Naive thymus-derived CD8-positive, alpha-beta T cell (primary cell): Measurements from ENCODE around the gene VWA5A. TPM values are rescaled to one million over a fixed set of nuclear protein-coding genes. Genes with fewer than 3 reads are reported as not detected.

Experiments
- ATAC-seq, 2 donors: fragments of 150-1000 bp; cut with Tn5 transposase in 1 of 2; sonication (Bioruptor Pico), chemical (Tn5 transposase) in 1 of 2; 1 replicate in 1 of 2; 2 replicates in 1 of 2; pipeline ENCODE4 v1.10.0; 2021; ENCODE audit warnings: mild to moderate bottlenecking in 2 of 2, moderate library complexity in 2 of 2
- POLR2A ChIA-PET: fragments of 350-600 bp; sonication (Branson Sonifier 250); formaldehyde crosslinking; loops from one replicate; lab custom pipeline; 2021; ENCODE audit warnings: antibody characterized with exemption; lab: Charles Lee
- DNase-seq, 10 donors: peaks; one replicate each; pipeline versions ENCODE4 v3.0.0 to v3.0.0-alpha.2; 2020 to 2022
- H3K27ac Mint-ChIP-seq, 10 donors: one replicate each; pipeline ENCODE4 v1.8.0; 2020 to 2022; ENCODE audit warnings: mild to moderate bottlenecking in 10 of 10, mixed read lengths in 10 of 10, moderate library complexity in 4 of 10, inconsistent platforms in 1 of 10
- H3K27me3 Mint-ChIP-seq, 5 donors: one replicate each; pipeline ENCODE4 v1.8.0; 2021 to 2022; ENCODE audit warnings: mixed read lengths in 5 of 5
- H3K36me3 Mint-ChIP-seq, 3 donors: one replicate each; pipeline ENCODE4 v1.8.0; 2020 to 2022; ENCODE audit warnings: mixed read lengths in 3 of 3, mild to moderate bottlenecking in 2 of 3, inconsistent platforms in 1 of 3
- H3K4me1 Mint-ChIP-seq, 4 donors: one replicate each; pipeline ENCODE4 v1.8.0; 2021 to 2022; ENCODE audit warnings: mixed read lengths in 4 of 4
- H3K4me3 Mint-ChIP-seq, 10 donors: one replicate each; pipeline ENCODE4 v1.8.0; 2020 to 2022; ENCODE audit warnings: mild to moderate bottlenecking in 10 of 10, mixed read lengths in 10 of 10, moderate library complexity in 6 of 10, inconsistent platforms in 1 of 10
- H3K9me3 Mint-ChIP-seq, 9 donors: one replicate each; pipeline ENCODE4 v1.8.0; 2020 to 2022; ENCODE audit warnings: mixed read lengths in 9 of 9, mild to moderate bottlenecking in 3 of 9, inconsistent platforms in 1 of 9, moderate library complexity in 1 of 9
- polyA plus RNA-seq, 3 donors: library from polyadenylated mRNA; unstranded; fragments of 300-500 nt; fragmentation: Illumina TruSeq; gene quantifications; one replicate each; pipeline ENCODE4 v1.2.3, GENCODE V29; 2021
- total RNA-seq, 8 experiments: library from RNA in 2 of 8; stranded (reverse) in 2 of 8; gene quantifications; one replicate each; pipeline ENCODE4 v1.2.3 and lab custom pipeline; 2021 to 2026

The VWA5A gene
- total and polyA plus RNA-seq, 5 experiments from 2014 or later: 5.8 to 10.8 (median 8.9) TPM

GRCh38 chr11:124078591-124078990 is 36.7 kb upstream of the VWA5A start:
- ATAC-seq (no peak), DNase-seq (no peak)
- POLR2A ChIA-PET: no interaction called here
- H3K9me3 Mint-ChIP-seq: no peaks in the 10 kb centered on the region
- H3K36me3 Mint-ChIP-seq: no peaks in the 10 kb centered on the region
- peaks cover 18 to 53% (median 37%) of the 10 kb centered on the region in 5 donors for H3K27me3 Mint-ChIP-seq
- no peak overlapping the region for H3K27ac Mint-ChIP-seq
- H3K4me3 Mint-ChIP-seq: no peak overlapping the region
- H3K4me1 Mint-ChIP-seq: peaks cover 1 to 10% (median 7%) of the 10 kb centered on the region in 4 donors

DNA sequence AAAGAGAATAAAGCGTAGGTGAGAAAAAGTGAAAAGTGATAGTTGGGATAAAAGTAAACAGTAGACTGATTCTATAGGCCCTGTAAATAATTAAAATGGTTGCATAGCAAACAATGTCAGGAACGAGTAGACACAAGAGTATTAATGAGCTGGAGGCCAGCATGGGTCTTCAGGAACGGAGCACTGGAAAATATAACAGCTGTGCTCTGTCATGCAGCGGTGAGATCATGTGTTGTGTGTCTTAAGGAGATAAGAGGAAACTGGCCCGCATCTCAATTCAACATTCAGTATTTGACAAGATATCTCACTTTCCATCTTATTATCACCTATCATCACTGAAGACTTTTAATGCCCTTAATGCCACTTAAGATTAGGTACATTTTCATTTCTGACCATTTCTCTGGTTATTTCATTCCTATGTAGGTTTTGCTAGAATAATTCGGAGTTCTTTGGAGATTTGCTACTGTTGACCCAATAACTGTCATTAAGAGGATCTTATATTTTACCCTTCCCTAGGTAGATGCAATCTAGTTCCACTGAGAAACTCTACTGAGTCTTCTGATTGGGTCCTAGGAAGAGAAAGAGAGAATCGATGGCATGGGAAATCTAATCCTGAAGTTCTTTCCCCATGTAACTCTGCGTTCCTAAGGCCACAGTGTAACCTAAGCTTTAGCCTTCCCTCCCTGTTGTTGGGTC is 35.5 kb upstream of the VWA5A start:
- no peak for DNase-seq
- Mint-ChIP-seq H3K9me3 (no peaks in the 10 kb centered on the region), H3K4me1 (peaks cover 1 to 10% (median 7%) of the 10 kb centered on the region in 4 donors), H3K4me3 (no peak overlapping the region), H3K36me3 (no peaks in the 10 kb centered on the region), H3K27me3 (peaks cover 17 to 49% (median 37%) of the 10 kb centered on the region in 5 donors), H3K27ac (no peak overlapping the region)
- POLR2A ChIA-PET: no interaction called here
- ATAC-seq: no peak

- DNase-seq: no peak
- Mint-ChIP-seq H3K4me1 (peaks cover 1 to 10% (median 7%) of the 10 kb centered on the region in 4 donors), H3K4me3 (no peak overlapping the region), H3K27ac (no peak overlapping the region), H3K36me3 (no peaks in the 10 kb centered on the region), H3K9me3 (no peaks in the 10 kb centered on the region), H3K27me3 (peaks cover 17 to 42% (median 37%) of the 10 kb centered on the region in 5 donors)
- no peak for ATAC-seq
- POLR2A ChIA-PET: no interaction called here
These were observed 34.8 kb upstream of the VWA5A start for GRCh38 chr11:124080327-124081001.

DNA sequence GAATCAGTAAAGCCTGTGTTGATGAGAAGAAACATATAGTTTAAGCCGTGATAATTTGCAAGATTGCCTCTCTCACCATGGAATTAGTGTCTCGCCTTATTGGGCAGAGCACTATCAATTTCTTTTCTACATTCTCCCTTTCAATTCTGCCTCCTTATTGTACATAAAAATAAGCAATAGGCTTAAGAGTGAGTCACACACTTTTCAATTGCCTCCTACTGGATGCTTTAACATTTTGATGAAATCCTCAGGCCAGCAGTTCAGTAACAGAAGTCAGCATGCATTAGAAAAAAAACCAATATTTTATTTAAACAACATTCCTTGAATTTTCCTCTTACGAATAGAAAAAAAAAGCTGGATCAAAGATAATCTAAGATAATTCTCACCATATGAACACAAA is 33.8 kb upstream of the VWA5A start:
- Mint-ChIP-seq H3K4me1 (peaks cover 1 to 5% (median 4%) of the 10 kb centered on the region in 4 donors), H3K9me3 (no peaks in the 10 kb centered on the region), H3K27ac (no peak overlapping the region), H3K36me3 (no peaks in the 10 kb centered on the region), H3K4me3 (no peak overlapping the region), H3K27me3 (peaks cover 17 to 35% (median 35%) of the 10 kb centered on the region in 5 donors)
- ATAC-seq (no peak), DNase-seq (no peak)
- POLR2A ChIA-PET: no interaction called here

DNA sequence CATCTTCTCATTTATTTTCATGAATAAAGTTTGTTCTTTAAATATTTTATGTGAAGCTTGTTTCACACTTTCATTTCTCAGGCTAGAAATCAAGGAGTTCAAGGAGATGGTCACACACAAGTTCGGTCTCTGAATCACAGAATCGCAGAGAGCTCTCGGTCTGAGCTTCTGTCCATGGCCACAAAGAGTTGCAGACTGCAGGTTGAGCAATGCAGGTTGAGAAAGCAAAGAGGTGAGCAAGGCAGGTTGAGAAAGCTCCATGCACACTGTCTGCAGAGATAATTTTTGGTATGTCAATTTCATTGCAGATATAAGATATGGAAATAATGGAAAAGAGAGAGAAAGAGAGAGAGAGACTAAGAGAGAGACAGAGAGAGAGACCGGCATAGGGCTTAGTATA is 32.9 kb upstream of the VWA5A start:
- Mint-ChIP-seq H3K9me3 (no peaks in the 10 kb centered on the region), H3K27me3 (peaks cover 15 to 31% (median 29%) of the 10 kb centered on the region in 5 donors), H3K4me3 (no peak overlapping the region), H3K4me1 (peaks cover 0 to under 1% (median under 1%) of the 10 kb centered on the region in 4 donors), H3K27ac (no peak overlapping the region), H3K36me3 (no peaks in the 10 kb centered on the region)
- DNase-seq: no peak
- ATAC-seq: no peak
- POLR2A ChIA-PET: no interaction called here

DNA sequence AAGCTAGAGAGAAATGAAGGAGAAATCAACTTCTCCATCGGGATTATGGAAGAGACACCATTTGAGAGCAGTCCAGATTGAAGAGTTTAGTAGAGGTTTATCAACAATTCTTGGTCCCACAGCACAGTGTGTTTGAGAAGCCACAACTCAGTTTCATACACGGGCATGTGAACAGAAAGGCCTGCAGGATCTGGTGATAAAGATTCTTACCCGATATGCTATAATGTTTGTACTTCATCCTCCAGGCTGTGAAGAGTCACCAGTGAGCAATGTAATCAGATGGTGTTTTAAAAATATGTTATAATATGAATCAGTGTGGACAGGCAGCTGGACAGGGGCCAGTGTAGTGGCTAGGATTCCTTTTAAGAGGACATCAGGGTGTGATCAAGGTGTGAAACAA is 29.7 kb upstream of the VWA5A start:
- ATAC-seq (no peak), DNase-seq (no peak)
- Mint-ChIP-seq H3K27ac (no peak overlapping the region), H3K9me3 (no peaks in the 10 kb centered on the region), H3K36me3 (no peaks in the 10 kb centered on the region), H3K4me1 (no peaks in the 10 kb centered on the region), H3K27me3 (peaks cover 14 to 23% (median 18%) of the 10 kb centered on the region in 5 donors), H3K4me3 (no peak overlapping the region)
- POLR2A ChIA-PET: no interaction called here

DNA sequence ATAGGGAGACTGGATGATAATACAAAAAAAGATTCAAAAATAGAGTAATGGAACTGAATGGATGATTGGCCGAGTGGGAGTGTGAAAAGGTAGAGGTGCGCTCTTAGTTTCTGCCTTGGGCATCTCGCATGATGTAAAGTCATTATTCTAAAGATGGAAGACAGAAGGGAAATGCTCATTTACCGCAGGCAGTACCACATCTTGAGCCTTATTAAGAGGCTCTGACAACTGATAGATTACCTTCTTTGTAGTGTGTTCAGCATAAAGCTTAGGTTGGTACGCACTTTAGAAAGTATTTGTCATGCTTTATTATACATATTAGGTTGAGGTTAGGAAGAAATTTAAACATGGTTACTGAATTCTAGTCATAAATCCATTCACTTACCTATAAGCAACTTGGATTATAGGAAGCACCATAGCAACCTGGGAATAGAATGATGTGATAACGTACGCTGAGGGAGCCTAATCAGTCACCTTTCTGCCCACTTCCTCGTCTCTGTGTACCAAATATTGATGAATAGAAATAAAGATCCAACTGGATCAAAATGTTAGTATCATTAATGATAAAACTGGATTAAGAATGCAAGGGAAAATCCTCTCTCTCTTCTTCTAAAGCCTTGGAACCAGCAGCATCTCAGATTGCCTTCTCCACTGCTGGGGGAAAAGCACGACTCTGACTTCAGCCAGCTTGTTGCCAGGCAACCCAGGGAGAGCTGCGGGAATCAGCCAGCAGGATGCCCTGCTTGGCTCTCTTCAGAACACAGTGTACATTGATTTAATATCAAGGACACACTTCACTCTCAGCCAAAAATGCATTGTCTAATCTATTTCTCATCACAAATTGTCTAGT is 29.0 kb upstream of the VWA5A start:
- POLR2A ChIA-PET: no interaction called here
- Mint-ChIP-seq H3K27me3 (peaks cover 14 to 26% (median 18%) of the 10 kb centered on the region in 5 donors), H3K9me3 (no peaks in the 10 kb centered on the region), H3K27ac (no peak overlapping the region), H3K36me3 (no peaks in the 10 kb centered on the region), H3K4me1 (no peaks in the 10 kb centered on the region), H3K4me3 (no peak overlapping the region)
- ATAC-seq (no peak), DNase-seq (no peak)

DNA sequence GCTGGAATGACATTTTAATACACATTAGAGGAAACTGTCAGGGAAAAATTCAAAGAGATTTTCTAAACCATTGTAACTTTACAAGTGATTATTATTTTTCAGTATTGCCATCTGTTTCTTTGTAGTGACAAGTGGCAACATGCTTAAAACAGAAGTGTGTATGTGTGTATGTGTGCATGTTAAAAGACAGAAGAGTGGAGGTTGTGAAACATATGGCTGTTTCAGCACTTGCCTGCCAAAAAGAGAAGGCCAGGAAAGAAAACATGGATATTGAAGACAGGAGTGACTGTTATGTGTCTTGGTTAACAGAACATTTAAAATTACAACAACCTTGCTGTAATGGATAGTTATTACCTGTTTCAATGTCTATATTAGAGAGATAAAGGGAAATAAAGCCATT is 24.3 kb upstream of the VWA5A start:
- Mint-ChIP-seq H3K4me3 (no peak overlapping the region), H3K4me1 (no peaks in the 10 kb centered on the region), H3K36me3 (no peaks in the 10 kb centered on the region), H3K27me3 (peaks cover 16 to 37% (median 19%) of the 10 kb centered on the region in 5 donors), H3K9me3 (no peaks in the 10 kb centered on the region), H3K27ac (no peak overlapping the region)
- DNase-seq: no peak
- POLR2A ChIA-PET: no interaction called here
- no peak for ATAC-seq

DNA sequence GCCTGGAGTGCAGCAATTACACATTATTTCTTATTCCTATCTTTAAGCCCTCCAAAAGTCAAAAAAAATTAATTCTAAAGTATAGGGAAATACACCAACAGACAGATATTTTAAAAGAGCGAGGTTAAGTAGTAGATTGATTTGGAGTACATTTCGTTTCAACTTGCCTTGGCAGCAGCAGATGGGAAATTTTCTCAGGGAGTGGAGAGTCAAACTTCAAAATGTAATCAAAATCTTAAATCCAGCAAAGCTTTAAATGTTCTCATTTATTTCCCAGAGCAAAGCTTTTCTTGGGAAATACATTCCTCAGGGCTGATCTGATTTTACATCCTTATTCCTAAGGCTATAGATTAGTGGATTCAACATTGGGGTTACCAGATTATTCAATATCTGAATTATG is 21.9 kb upstream of the VWA5A start:
- H3K4me1 Mint-ChIP-seq: no peaks in the 10 kb centered on the region
- no peaks in the 10 kb centered on the region for H3K36me3 Mint-ChIP-seq
- ATAC-seq (no peak), DNase-seq (no peak)
- H3K27ac Mint-ChIP-seq: peak overlapping the region in 1 of 10 donors; percentile 38
- POLR2A ChIA-PET: no interaction called here
- H3K27me3 Mint-ChIP-seq: peaks cover 18 to 37% (median 21%) of the 10 kb centered on the region in 5 donors
- H3K9me3 Mint-ChIP-seq: no peaks in the 10 kb centered on the region
- H3K4me3 Mint-ChIP-seq: no peak overlapping the region

DNA sequence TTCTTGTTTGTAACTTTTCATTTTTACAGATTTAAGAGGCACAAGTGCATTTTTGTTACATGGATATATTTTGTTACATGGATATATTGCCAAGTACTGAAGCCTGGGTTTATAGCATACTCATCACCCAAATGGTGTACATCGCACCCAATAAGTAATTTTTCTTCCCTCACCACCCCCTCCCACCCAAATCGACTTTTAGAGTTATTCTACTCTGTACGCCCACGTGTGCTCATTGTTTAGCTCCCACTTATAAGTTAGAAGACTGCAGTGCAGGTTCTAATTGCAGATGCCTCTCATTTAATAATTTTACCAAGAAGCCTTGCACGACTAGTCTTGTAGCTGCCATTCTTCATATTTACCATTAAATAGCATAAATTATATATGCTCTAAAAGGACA is 20.5 kb upstream of the VWA5A start:
- Mint-ChIP-seq H3K9me3 (no peaks in the 10 kb centered on the region), H3K27me3 (peaks cover 17 to 39% (median 24%) of the 10 kb centered on the region in 5 donors), H3K4me3 (no peak overlapping the region), H3K4me1 (no peaks in the 10 kb centered on the region), H3K27ac (no peak overlapping the region), H3K36me3 (no peaks in the 10 kb centered on the region)
- POLR2A ChIA-PET: no interaction called here
- ATAC-seq: no peak
- DNase-seq: no peak

DNA sequence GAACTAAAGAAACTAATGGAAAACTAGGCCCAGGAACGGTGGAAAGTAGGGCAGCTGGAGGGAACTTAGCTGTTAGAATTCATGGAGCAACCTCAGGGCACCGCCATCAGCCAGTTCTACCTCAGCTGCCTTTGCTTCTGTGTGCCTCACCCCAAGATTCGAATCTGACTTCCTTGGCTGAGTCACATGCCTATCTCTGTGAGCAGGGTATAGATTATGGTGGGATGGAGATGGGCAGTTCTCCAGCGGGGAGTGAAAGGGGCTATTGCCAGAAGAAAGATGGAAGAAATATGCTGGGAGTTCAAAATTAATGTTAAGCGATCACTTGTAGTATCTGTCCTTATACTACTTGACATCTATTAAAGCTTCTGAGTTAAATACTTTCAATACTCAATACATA is 18.9 kb upstream of the VWA5A start:
- Mint-ChIP-seq H3K9me3 (no peaks in the 10 kb centered on the region), H3K4me3 (no peak overlapping the region), H3K36me3 (no peaks in the 10 kb centered on the region), H3K4me1 (no peaks in the 10 kb centered on the region), H3K27me3 (peaks cover 15 to 41% (median 27%) of the 10 kb centered on the region in 5 donors), H3K27ac (peak overlapping the region in 1 of 10 donors; percentile 66)
- DNase-seq (no peak), ATAC-seq (no peak)
- POLR2A ChIA-PET: no interaction called here

GRCh38 chr11:124098141-124098540 is 17.1 kb upstream of the VWA5A start:
- no peaks in the 10 kb centered on the region for H3K9me3 Mint-ChIP-seq
- no peak overlapping the region for H3K4me3 Mint-ChIP-seq
- ATAC-seq (no peak), DNase-seq (no peak)
- H3K27ac Mint-ChIP-seq: no peak overlapping the region
- POLR2A ChIA-PET: no interaction called here
- no peaks in the 10 kb centered on the region for H3K36me3 Mint-ChIP-seq
- H3K4me1 Mint-ChIP-seq: no peaks in the 10 kb centered on the region
- peaks cover 13 to 30% (median 28%) of the 10 kb centered on the region in 5 donors for H3K27me3 Mint-ChIP-seq

DNA sequence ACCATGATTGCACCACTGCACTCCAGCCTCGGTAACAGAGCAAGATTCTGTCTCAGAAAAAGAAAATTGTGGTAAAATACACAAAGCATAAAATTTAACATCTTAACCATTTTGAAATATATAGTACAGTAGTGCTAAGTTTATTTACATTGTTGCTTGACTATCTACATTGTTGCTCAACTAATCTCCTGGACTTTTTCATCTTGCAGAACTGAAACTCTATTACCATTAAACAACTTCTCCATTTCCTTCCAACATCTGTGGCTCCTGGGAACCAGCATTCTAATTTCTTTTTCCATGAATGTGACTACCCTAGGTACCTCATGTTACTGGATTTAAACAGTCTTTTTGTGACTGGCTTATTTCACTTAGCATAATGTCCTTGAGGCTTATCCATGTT is 13.5 kb upstream of the VWA5A start:
- DNase-seq (no peak), ATAC-seq (no peak)
- POLR2A ChIA-PET: interaction anchor here (0.6 kb wide), 1 partner anchor 1311 kb away, joined by 3 read pairs; no protein-coding TSS in a partner anchor
- H3K36me3 Mint-ChIP-seq: no peaks in the 10 kb centered on the region
- no peaks in the 10 kb centered on the region for H3K9me3 Mint-ChIP-seq
- H3K27ac Mint-ChIP-seq: no peak overlapping the region
- H3K27me3 Mint-ChIP-seq: peaks cover 10 to 48% (median 28%) of the 10 kb centered on the region in 5 donors
- no peaks in the 10 kb centered on the region for H3K4me1 Mint-ChIP-seq
- no peak overlapping the region for H3K4me3 Mint-ChIP-seq
